Activated naive CD4-positive, alpha-beta T cell treated with anti-CD3 and anti-CD28 coated beads, Interleukin-2, amount 50 U/mL, for 16 hours (primary cell): ENCODE data around the gene PINLYP.
"Not testable (repeated sequence)": the region's sequence is repeated elsewhere in the genome, so short reads cannot be mapped to it uniquely, and the experiment has no call there.

Experiments
- DNase-seq: peaks from one replicate; pipeline ENCODE4 v3.0.0-alpha.2; 2020

The PINLYP gene

GRCh38 chr19:43586346-43586745, 10.7 kb downstream of the PINLYP start:
- no peak for DNase-seq

- DNase-seq = not testable (repeated sequence)
Measured at GRCh38 chr19:43587029-43587428, 11.4 kb downstream of the PINLYP start.

GRCh38 chr19:43589277-43589676, 13.7 kb downstream of the PINLYP start:
- DNase-seq = no peak

GRCh38 chr19:43589678-43590077, 14.1 kb downstream of the PINLYP start:
- no peak for DNase-seq

- DNase-seq = no peak
Measured at GRCh38 chr19:43591904-43592772, 16.5 kb downstream of the PINLYP start.

GRCh38 chr19:43592800-43593350, 17.3 kb downstream of the PINLYP start:
- no peak for DNase-seq

- no peak for DNase-seq
Measured at GRCh38 chr19:43594081-43594697, 18.6 kb downstream of the PINLYP start.

- DNase-seq = peak; percentile 79
Measured at GRCh38 chr19:43594710-43595604, 19.4 kb downstream of the PINLYP start.

GRCh38 chr19:43595605-43595998, 20.0 kb downstream of the PINLYP start:
- peak; percentile 32 for DNase-seq

- peak; percentile 100 for DNase-seq
Measured at GRCh38 chr19:43595999-43596841, 20.6 kb downstream of the PINLYP start, which contains the start of the genes IRGQ and ZNF576. TSS of gene IRGQ (minus strand) at chr19:43596134. CDS start at chr19:43595338, 796 bp downstream. TSS of gene ZNF576 (plus strand) at chr19:43596595. CDS start at chr19:43597109, 514 bp downstream.

GRCh38 chr19:43596842-43597461, 21.4 kb downstream of the PINLYP start:
- no peak for DNase-seq

GRCh38 chr19:43597876-43598275, 22.3 kb downstream of the PINLYP start:
- DNase-seq = no peak

GRCh38 chr19:43598445-43599240, 23.0 kb downstream of the PINLYP start:
- DNase-seq = no peak

GRCh38 chr19:43599635-43600295, 24.2 kb downstream of the PINLYP start:
- no peak for DNase-seq

- not testable (repeated sequence) for DNase-seq
Measured at GRCh38 chr19:43600326-43600725, 24.7 kb downstream of the PINLYP start.

- no peak for DNase-seq
Measured at GRCh38 chr19:43605875-43606568, 30.4 kb downstream of the PINLYP start.

- DNase-seq = no peak
Measured at GRCh38 chr19:43606569-43607229, 31.1 kb downstream of the PINLYP start.
